Uterus (tissue), 2 donors: ENCODE results near the gene TSPAN18.

Experiments used
- POLR2A ChIP-seq, 2 donors: fragments of 450-650 bp; IDR thresholded peaks; one replicate each; pipeline ENCODE4 v1.6.1; 2016; ENCODE audit warnings: antibody characterized with exemption in 2 of 2, mild to moderate bottlenecking in 1 of 2, moderate library complexity in 1 of 2
- TF ChIP-seq, protein P1 (sequence below), 4 experiments: fragments of 200-600 bp in 2 of 4; fragments of 450-650 bp in 2 of 4; sonication (generic) in 2 of 4; IDR thresholded peaks; one replicate each; pipeline ENCODE4 v1.5.1; 2016 to 2019; ENCODE audit warnings: antibody characterized with exemption in 4 of 4, mild to moderate bottlenecking in 2 of 4, moderate library complexity in 1 of 4

DNA sequence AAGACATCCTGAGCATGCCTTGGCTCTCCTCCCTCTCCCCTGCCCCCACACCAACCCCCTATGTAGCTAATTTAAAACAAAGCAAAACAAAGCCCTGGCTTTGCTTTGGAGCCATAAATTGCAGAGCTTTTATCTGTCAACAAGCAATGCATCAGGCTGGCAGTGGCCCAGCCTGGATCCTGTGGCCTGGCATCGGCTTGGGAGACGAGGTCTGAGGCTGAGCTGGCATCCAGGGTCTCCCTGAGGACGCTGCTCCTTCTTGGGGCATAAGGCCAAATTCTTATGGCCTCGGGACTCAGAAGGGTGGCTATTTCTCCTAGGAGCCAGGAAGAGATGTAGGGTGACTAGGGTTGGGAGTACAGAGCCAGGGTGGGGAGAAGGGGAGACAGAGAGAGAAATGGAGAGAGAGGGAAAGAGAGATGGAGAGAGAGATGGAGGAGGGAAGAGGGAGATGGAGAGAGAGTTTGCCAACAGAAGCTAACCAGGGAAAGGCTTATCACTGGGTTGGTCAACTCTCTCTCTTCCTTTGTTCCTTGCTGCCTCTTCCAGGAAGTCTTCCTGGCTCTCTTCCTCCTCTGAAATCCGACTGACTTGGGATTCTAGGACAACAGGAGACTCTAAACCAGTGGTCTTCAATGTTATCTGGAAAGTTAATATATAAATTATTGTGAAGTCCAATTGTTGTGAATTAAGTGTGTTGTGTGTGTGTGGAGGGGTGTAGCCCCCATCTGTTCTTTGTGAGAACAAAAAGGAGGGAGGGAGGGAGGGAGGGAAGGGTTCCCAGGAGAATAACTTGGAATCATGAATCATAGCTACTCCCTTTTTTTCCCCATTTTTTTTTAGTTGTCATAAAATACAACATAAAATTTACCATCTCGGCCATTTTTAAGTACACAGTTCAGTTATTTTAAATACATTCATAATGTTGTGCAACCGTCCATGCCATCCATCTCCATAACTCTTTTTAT is 29.1 kb downstream of the TSPAN18 start:
- TF ChIP-seq, protein P1, sequence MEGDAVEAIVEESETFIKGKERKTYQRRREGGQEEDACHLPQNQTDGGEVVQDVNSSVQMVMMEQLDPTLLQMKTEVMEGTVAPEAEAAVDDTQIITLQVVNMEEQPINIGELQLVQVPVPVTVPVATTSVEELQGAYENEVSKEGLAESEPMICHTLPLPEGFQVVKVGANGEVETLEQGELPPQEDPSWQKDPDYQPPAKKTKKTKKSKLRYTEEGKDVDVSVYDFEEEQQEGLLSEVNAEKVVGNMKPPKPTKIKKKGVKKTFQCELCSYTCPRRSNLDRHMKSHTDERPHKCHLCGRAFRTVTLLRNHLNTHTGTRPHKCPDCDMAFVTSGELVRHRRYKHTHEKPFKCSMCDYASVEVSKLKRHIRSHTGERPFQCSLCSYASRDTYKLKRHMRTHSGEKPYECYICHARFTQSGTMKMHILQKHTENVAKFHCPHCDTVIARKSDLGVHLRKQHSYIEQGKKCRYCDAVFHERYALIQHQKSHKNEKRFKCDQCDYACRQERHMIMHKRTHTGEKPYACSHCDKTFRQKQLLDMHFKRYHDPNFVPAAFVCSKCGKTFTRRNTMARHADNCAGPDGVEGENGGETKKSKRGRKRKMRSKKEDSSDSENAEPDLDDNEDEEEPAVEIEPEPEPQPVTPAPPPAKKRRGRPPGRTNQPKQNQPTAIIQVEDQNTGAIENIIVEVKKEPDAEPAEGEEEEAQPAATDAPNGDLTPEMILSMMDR (IDR thresholded peaks at IDR 0.05): no peak
- no peak for TF ChIP-seq POLR2A (IDR thresholded peaks at IDR 0.05)
